Hepatocyte (in vitro differentiated cells): ENCODE data around the gene MAP2. TPM values are rescaled to one million over a fixed set of nuclear protein-coding genes. Genes with fewer than 3 reads are reported as not detected.

ENCODE experiments used
- DNase-seq: peaks from one replicate; pipeline ENCODE4 v3.0.0-alpha.2; 2016; ENCODE audit warnings: low spot score
- H2AFZ ChIP-seq: fragments of 200-600 bp; sonication (generic); 2 replicates; pipeline ENCODE4 v1.6.0; 2016; ENCODE audit warnings: antibody characterized with exemption, mild to moderate bottlenecking
- H3K27ac ChIP-seq: fragments of 200-600 bp; sonication (generic); 2 replicates; pipeline ENCODE4 v1.5.1; 2016; ENCODE audit warnings: mild to moderate bottlenecking
- H3K27me3 ChIP-seq: fragments of 200-600 bp; sonication (generic); 2 replicates; pipeline ENCODE4 v1.6.1; 2016
- H3K36me3 ChIP-seq: fragments of 200-600 bp; sonication (generic); replicated peaks from 2 replicates; pipeline ENCODE4 v1.5.1; 2016; ENCODE audit warnings: low read depth; ENCODE audit not compliant: insufficient read depth
- H3K4me1 ChIP-seq: fragments of 200-600 bp; sonication (generic); 2 replicates; pipeline ENCODE4 v1.5.1; 2016; ENCODE audit warnings: mild to moderate bottlenecking, moderate library complexity; ENCODE audit not compliant: insufficient read depth
- H3K4me2 ChIP-seq: fragments of 200-600 bp; sonication (generic); 2 replicates; pipeline ENCODE4 v1.6.0; 2016
- H3K4me3 ChIP-seq: fragments of 200-600 bp; sonication (generic); 2 replicates; pipeline ENCODE4 v1.5.1; 2016; ENCODE audit warnings: mild to moderate bottlenecking
- H3K79me2 ChIP-seq: fragments of 200-600 bp; sonication (generic); 2 replicates; pipeline ENCODE4 v1.6.0; 2017; ENCODE audit warnings: mild to moderate bottlenecking
- H3K9me2 ChIP-seq: fragments of 200-600 bp; sonication (generic); replicated peaks from 2 replicates; pipeline ENCODE4 v1.6.0; 2017; ENCODE audit warnings: mild to moderate bottlenecking; ENCODE audit not compliant: insufficient read depth
- H3K9me3 ChIP-seq: fragments of 200-600 bp; sonication (generic); 2 replicates; pipeline ENCODE4 v1.5.1; 2016; ENCODE audit warnings: low read depth, mild to moderate bottlenecking
- H4K20me1 ChIP-seq: fragments of 200-600 bp; sonication (generic); 2 replicates; pipeline ENCODE4 v1.6.0; 2016; ENCODE audit warnings: mild to moderate bottlenecking; ENCODE audit not compliant: insufficient read depth, poor library complexity, severe bottlenecking
- CTCF ChIP-seq: fragments of 200-600 bp; sonication (generic); IDR thresholded peaks from 2 replicates; pipeline ENCODE4 v1.5.1; 2016; ENCODE audit warnings: antibody characterized with exemption, mild to moderate bottlenecking; ENCODE audit not compliant: poor library complexity
- EZH2 ChIP-seq: fragments of 200-600 bp; sonication (generic); IDR thresholded peaks from 2 replicates; pipeline ENCODE4 v1.6.1; 2016; ENCODE audit warnings: antibody characterized with exemption, mild to moderate bottlenecking, borderline replicate concordance
- EZH2phosphoT487 ChIP-seq: fragments of 200-600 bp; sonication (generic); IDR thresholded peaks from one replicate; pipeline ENCODE4 v1.6.1; 2018; ENCODE audit warnings: antibody characterized with exemption, mild to moderate bottlenecking, low read depth, moderate library complexity; ENCODE audit not compliant: unreplicated experiment, severe bottlenecking
- WGBS: methylation state at CpG from one replicate; pipeline ENCODE4 v1.1.6; 2016; ENCODE audit warnings: low lambda C conversion rate; ENCODE audit errors: missing lambda C conversion rate; 5-methylcytosine and 5-hydroxymethylcytosine counted together
- polyA plus RNA-seq: library from polyadenylated mRNA; unstranded; fragments of >200 nt; fragmentation: Nextera tagmentation; extraction: Ambion mirVana; gene quantifications from 2 replicates; pipeline ENCODE4 v1.2.1, GENCODE V29; 2016
- total RNA-seq: library from RNA; depleted of rRNA; stranded (reverse); fragments of >200 nt; gene quantifications from 2 replicates; pipeline ENCODE4 v1.2.3, GENCODE V29; 2014

Gene MAP2
- total and polyA plus RNA-seq, 2 experiments from 2014 or later: 4.6 to 5.8 TPM

- no peak overlapping the region for H2AFZ ChIP-seq
- TF ChIP-seq CTCF (no peak), EZH2phosphoT487 (no peak), EZH2 (no peak)
- H3K4me3 ChIP-seq: no peak overlapping the region
- H3K36me3 ChIP-seq: no peaks in the 10 kb centered on the region
- H3K27ac ChIP-seq: no peak overlapping the region
- no peaks in the 10 kb centered on the region for H3K4me1 ChIP-seq
- no peaks in the 10 kb centered on the region for H3K9me2 ChIP-seq
- no peak for DNase-seq
- no peaks in the 10 kb centered on the region for H4K20me1 ChIP-seq
- no peak overlapping the region for H3K4me2 ChIP-seq
- H3K9me3 ChIP-seq: no peaks in the 10 kb centered on the region
- no peaks in the 10 kb centered on the region for H3K27me3 ChIP-seq
- 44% methylated on average over 6 of the region's 6 CpGs for WGBS
- H3K79me2 ChIP-seq: no peaks in the 10 kb centered on the region
Observed at GRCh38 chr2:209614690-209615369, 191.0 kb downstream of the MAP2 start.

- no peak overlapping the region for H3K4me2 ChIP-seq
- H3K4me1 ChIP-seq: peaks cover 9% of the 10 kb centered on the region
- no peak for DNase-seq
- no peak for TF ChIP-seq EZH2
- no peak for TF ChIP-seq EZH2phosphoT487
- no peak for TF ChIP-seq CTCF
- no peaks in the 10 kb centered on the region for H3K36me3 ChIP-seq
- H3K9me3 ChIP-seq: no peaks in the 10 kb centered on the region
- H2AFZ ChIP-seq: no peak overlapping the region
- no peaks in the 10 kb centered on the region for H4K20me1 ChIP-seq
- H3K4me3 ChIP-seq: no peak overlapping the region
- H3K79me2 ChIP-seq: no peaks in the 10 kb centered on the region
- H3K27ac ChIP-seq: no peak overlapping the region
- no peaks in the 10 kb centered on the region for H3K9me2 ChIP-seq
- H3K27me3 ChIP-seq: no peaks in the 10 kb centered on the region
Observed at GRCh38 chr2:209619782-209620181, 195.9 kb downstream of the MAP2 start.

GRCh38 chr2:209624192-209624938 lies 200.5 kb downstream of the MAP2 start:
- H3K36me3 ChIP-seq: no peaks in the 10 kb centered on the region

More at GRCh38 chr2:209624192-209624938, 200.5 kb downstream of the MAP2 start:
- H3K9me2 ChIP-seq: no peaks in the 10 kb centered on the region
- no peaks in the 10 kb centered on the region for H3K27me3 ChIP-seq
- no peaks in the 10 kb centered on the region for H3K79me2 ChIP-seq
- no peak overlapping the region for H3K4me3 ChIP-seq
- no peaks in the 10 kb centered on the region for H4K20me1 ChIP-seq
- H3K4me2 ChIP-seq: no peak overlapping the region
- H3K9me3 ChIP-seq: no peaks in the 10 kb centered on the region
- TF ChIP-seq EZH2phosphoT487 (no peak), EZH2 (no peak), CTCF (no peak)
- no peak for DNase-seq
- WGBS: 84% methylated on average over 4 of the region's 4 CpGs
- no peak overlapping the region for H3K27ac ChIP-seq
- peaks cover 9% of the 10 kb centered on the region for H3K4me1 ChIP-seq
- no peak overlapping the region for H2AFZ ChIP-seq
